ENCODE data around the gene OR2V2. TPM values are rescaled to one million over a fixed set of nuclear protein-coding genes. Genes with fewer than 3 reads are reported as not detected.

The OR2V2 gene
- total RNA-seq, 2 donors from 2014 or later: not detected

GRCh38 chr5:181193656-181194055, 46.3 kb downstream of the OR2V2 start:
- H3K4me1 ChIP-seq (ENCODE audit: control insufficient read depth in 1 of 2, low read depth in 2 of 2): peaks cover 4 to 8% of the 10 kb centered on the region in 2 donors
- no peak overlapping the region for H3K27ac ChIP-seq
- TF ChIP-seq, protein P1, sequence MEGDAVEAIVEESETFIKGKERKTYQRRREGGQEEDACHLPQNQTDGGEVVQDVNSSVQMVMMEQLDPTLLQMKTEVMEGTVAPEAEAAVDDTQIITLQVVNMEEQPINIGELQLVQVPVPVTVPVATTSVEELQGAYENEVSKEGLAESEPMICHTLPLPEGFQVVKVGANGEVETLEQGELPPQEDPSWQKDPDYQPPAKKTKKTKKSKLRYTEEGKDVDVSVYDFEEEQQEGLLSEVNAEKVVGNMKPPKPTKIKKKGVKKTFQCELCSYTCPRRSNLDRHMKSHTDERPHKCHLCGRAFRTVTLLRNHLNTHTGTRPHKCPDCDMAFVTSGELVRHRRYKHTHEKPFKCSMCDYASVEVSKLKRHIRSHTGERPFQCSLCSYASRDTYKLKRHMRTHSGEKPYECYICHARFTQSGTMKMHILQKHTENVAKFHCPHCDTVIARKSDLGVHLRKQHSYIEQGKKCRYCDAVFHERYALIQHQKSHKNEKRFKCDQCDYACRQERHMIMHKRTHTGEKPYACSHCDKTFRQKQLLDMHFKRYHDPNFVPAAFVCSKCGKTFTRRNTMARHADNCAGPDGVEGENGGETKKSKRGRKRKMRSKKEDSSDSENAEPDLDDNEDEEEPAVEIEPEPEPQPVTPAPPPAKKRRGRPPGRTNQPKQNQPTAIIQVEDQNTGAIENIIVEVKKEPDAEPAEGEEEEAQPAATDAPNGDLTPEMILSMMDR (IDR thresholded peaks at IDR 0.05): no peak
- no peaks in the 10 kb centered on the region for H3K27me3 ChIP-seq (replicated peaks; ENCODE audit: insufficient read depth)
- H3K9me3 ChIP-seq: no peaks in the 10 kb centered on the region
- ATAC-seq (ENCODE audit: insufficient number of reproducible peaks, low FRiP score, low read depth) (no peak), DNase-seq (ENCODE audit: low spot score) (no peak)
- H3K36me3 ChIP-seq: no peaks in the 10 kb centered on the region
- H3K4me3 ChIP-seq: no peak overlapping the region

DNA sequence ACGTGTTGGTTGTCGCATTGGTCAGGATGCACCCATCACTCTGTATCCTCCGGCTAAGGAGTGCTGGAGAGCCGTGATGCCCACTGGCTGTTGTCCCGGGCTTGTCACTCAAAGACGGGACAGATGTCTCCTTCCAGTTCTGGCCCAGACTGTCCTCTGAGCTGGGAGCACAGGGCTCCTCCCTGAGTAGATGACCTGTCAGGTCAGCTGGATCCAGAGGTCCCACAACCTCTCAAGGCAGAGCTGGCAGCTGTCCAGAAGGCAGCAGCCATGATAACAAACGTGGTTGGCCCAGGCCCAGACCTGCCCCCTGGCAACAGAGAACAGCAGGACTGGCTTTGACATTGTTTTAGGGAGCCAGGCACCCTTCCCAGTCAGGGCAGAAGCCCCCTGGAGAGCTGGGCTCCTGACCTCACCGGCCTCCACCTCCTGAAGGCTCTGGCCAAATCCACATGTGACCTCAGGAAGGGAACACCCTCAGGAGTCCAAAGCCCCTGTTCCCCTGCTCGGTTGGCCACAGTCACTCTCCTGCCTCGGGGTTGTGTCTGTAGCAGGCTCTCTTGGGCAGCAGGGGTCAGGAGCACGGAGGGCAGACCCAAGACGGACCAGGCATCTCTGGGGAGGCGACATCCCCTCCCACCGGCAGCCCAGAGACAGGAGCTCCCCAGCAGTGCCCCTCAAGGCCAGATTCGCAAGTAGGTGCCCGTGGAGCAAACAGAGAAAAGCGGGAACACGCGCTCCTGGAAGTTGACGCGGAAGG, 47.3 kb downstream of the OR2V2 start:
- Histone ChIP-seq H3K36me3 (no peaks in the 10 kb centered on the region), H3K4me1 (ENCODE audit: control insufficient read depth in 1 of 2, low read depth in 2 of 2) (peaks cover 4 to 8% of the 10 kb centered on the region in 2 donors), H3K27ac (no peak overlapping the region), H3K27me3 (replicated peaks; ENCODE audit: insufficient read depth) (no peaks in the 10 kb centered on the region), H3K4me3 (no peak overlapping the region), H3K9me3 (no peaks in the 10 kb centered on the region)
- ATAC-seq (ENCODE audit: insufficient number of reproducible peaks, low FRiP score, low read depth): no peak
- TF ChIP-seq, protein P1 (IDR thresholded peaks at IDR 0.05): no peak
- DNase-seq (ENCODE audit: low spot score): no peak

DNA sequence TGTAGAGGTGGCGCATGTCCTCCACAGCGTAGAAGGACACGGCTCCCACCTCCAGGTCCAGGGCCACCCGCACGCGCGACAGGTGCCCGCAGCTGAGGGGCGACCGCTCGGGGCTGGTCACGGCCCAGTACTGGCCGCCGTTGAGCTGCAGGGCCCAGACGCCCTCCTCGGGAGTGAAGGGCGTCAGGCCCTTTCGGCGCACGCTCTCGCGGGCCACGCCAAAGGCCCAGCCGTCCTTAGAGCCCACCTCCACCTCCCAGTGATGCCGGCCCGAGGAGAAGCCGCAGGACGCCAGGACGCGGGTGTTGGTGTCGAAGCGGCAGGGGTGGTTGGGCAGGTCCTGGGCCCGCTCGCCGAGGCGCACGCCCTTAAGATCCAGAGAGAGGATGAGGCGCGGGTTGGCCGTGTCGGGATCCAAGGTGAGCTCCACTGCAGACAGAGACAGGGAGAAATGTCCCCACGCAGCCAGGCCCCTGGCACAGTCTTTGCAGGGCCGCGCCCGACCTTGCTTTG, 47.9 kb downstream of the OR2V2 start:
- H3K9me3 ChIP-seq: no peaks in the 10 kb centered on the region
- DNase-seq (ENCODE audit: low spot score): no peak
- H3K4me3 ChIP-seq: no peak overlapping the region
- no peak for ATAC-seq (ENCODE audit: insufficient number of reproducible peaks, low FRiP score, low read depth)
- no peak overlapping the region for H3K27ac ChIP-seq
- peaks cover 4 to 8% of the 10 kb centered on the region in 2 donors for H3K4me1 ChIP-seq (ENCODE audit: control insufficient read depth in 1 of 2, low read depth in 2 of 2)
- no peaks in the 10 kb centered on the region for H3K36me3 ChIP-seq
- no peaks in the 10 kb centered on the region for H3K27me3 ChIP-seq (replicated peaks; ENCODE audit: insufficient read depth)
- TF ChIP-seq, protein P1 (IDR thresholded peaks at IDR 0.05): no peak

GRCh38 chr5:181197326-181197951, 50.1 kb downstream of the OR2V2 start:
- ATAC-seq (ENCODE audit: insufficient number of reproducible peaks, low FRiP score, low read depth) (no peak), DNase-seq (ENCODE audit: low spot score) (no peak)
- Histone ChIP-seq H3K9me3 (no peaks in the 10 kb centered on the region), H3K4me3 (no peak overlapping the region), H3K27me3 (replicated peaks; ENCODE audit: insufficient read depth) (no peaks in the 10 kb centered on the region), H3K36me3 (no peaks in the 10 kb centered on the region), H3K4me1 (ENCODE audit: control insufficient read depth in 1 of 2, low read depth in 2 of 2) (peaks cover 2 to 5% of the 10 kb centered on the region in 2 donors), H3K27ac (no peak overlapping the region)
- TF ChIP-seq, protein P1 (IDR thresholded peaks at IDR 0.05): no peak

DNA sequence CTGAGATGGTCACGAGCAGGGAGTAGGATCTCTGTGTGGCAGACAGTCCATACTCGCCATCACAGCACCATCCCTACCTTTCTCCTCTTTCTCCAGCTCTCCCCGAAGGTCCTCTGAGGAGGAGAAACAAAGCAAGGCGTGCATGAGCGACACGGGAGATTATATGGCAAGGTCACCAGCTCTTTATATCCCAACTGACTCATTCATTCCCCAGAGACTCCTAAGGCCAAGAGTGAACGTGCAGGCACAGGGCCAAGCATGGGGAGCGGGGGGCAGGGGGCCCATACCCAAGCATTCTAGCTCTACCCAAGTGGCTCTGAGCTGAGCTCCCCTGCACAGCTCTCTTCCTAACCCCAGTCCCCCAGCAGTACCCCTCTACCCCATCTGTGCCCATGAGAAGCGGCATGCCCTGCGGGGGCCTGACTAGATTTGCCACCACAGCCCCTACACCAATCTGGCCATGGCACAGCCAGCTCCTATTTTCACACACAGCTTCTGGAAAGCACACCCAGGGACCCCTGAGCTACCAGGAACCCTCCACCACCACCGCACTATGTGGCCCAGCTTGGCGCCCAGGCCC, 50.8 kb downstream of the OR2V2 start:
- Histone ChIP-seq H3K4me3 (no peak overlapping the region), H3K9me3 (no peaks in the 10 kb centered on the region), H3K27me3 (replicated peaks; ENCODE audit: insufficient read depth) (no peaks in the 10 kb centered on the region), H3K36me3 (no peaks in the 10 kb centered on the region), H3K4me1 (ENCODE audit: control insufficient read depth in 1 of 2, low read depth in 2 of 2) (peaks cover 0 to under 1% of the 10 kb centered on the region in 2 donors), H3K27ac (no peak overlapping the region)
- DNase-seq (ENCODE audit: low spot score): no peak
- ATAC-seq (ENCODE audit: insufficient number of reproducible peaks, low FRiP score, low read depth): no peak
- TF ChIP-seq, protein P1 (IDR thresholded peaks at IDR 0.05): no peak

Data from thoracic aorta (tissue), 2 donors.